Neural progenitor cell (in vitro differentiated cells): ENCODE data around the gene SPTBN2.

ENCODE experiments used
- CTCF ChIP-seq: fragments of 200-600 bp; sonication (generic); IDR thresholded peaks from 2 replicates; pipeline ENCODE4 v1.5.1; 2017; ENCODE audit warnings: antibody characterized with exemption, mild to moderate bottlenecking
- EZH2 ChIP-seq: fragments of 200-600 bp; sonication (generic); IDR thresholded peaks from 2 replicates; pipeline ENCODE4 v1.6.1; 2017; ENCODE audit warnings: antibody characterized with exemption, mild to moderate bottlenecking, moderate library complexity
- EZH2phosphoT487 ChIP-seq: fragments of 200-600 bp; sonication (generic); IDR thresholded peaks from 2 replicates; pipeline ENCODE4 v1.6.1; 2017; ENCODE audit warnings: antibody characterized with exemption

GRCh38 chr11:66725647-66726046 lies 3.4 kb downstream of the SPTBN2 start:
- no peak for TF ChIP-seq EZH2phosphoT487
- TF ChIP-seq CTCF = no peak
- TF ChIP-seq EZH2 = no peak
